Smooth muscle cell (in vitro differentiated cells): ENCODE results near the gene SLC37A3. TPM values are rescaled to one million over a fixed set of nuclear protein-coding genes. Genes with fewer than 3 reads are reported as not detected.

ENCODE experiments used
- DNase-seq: peaks from one replicate; lab custom pipeline; 2025; ENCODE audit not compliant: unreplicated experiment; lab: John Stamatoyannopoulos, UW
- H2AFZ ChIP-seq: fragments of 200-600 bp; sonication (generic); 2 replicates; pipeline ENCODE4 v1.6.0; 2016; ENCODE audit warnings: antibody characterized with exemption, low read depth, mild to moderate bottlenecking
- H3F3A ChIP-seq: fragments of 200-600 bp; sonication (generic); 2 replicates; pipeline ENCODE4 v1.6.0; 2017; ENCODE audit warnings: antibody characterized with exemption, low read depth
- H3K27ac ChIP-seq: fragments of 200-600 bp; sonication (generic); 2 replicates; pipeline ENCODE4 v1.5.1; 2016; ENCODE audit warnings: low read depth, mild to moderate bottlenecking
- H3K27me3 ChIP-seq: fragments of 200-600 bp; sonication (generic); 2 replicates; pipeline ENCODE4 v1.6.1; 2016; ENCODE audit warnings: low read depth, mild to moderate bottlenecking
- H3K36me3 ChIP-seq: fragments of 200-600 bp; sonication (generic); 2 replicates; pipeline ENCODE4 v1.5.1; 2016; ENCODE audit warnings: low read depth
- H3K4me1 ChIP-seq: fragments of 200-600 bp; sonication (generic); 2 replicates; pipeline ENCODE4 v1.5.1; 2016; ENCODE audit warnings: low read depth
- H3K4me2 ChIP-seq: fragments of 200-600 bp; sonication (generic); 2 replicates; pipeline ENCODE4 v1.6.0; 2016; ENCODE audit warnings: mild to moderate bottlenecking
- H3K4me3 ChIP-seq: fragments of 200-600 bp; sonication (generic); 2 replicates; pipeline ENCODE4 v1.5.1; 2016; ENCODE audit warnings: mild to moderate bottlenecking
- H3K79me2 ChIP-seq: fragments of 200-600 bp; sonication (generic); 2 replicates; pipeline ENCODE4 v1.6.0; 2016; ENCODE audit warnings: low read depth, mild to moderate bottlenecking
- H3K9ac ChIP-seq: fragments of 200-600 bp; sonication (generic); 2 replicates; pipeline ENCODE4 v1.6.0; 2016; ENCODE audit warnings: low read depth
- H3K9me3 ChIP-seq: fragments of 200-600 bp; sonication (generic); replicated peaks from 2 replicates; pipeline ENCODE4 v1.5.1; 2016; ENCODE audit warnings: low read depth
- H4K20me1 ChIP-seq: fragments of 200-600 bp; sonication (generic); 2 replicates; pipeline ENCODE4 v1.6.0; 2016; ENCODE audit warnings: low read depth
- CTCF ChIP-seq: fragments of 200-600 bp; sonication (generic); IDR thresholded peaks from 2 replicates; pipeline ENCODE4 v1.5.1; 2017; ENCODE audit warnings: borderline replicate concordance, mild to moderate bottlenecking, antibody characterized with exemption; ENCODE audit not compliant: insufficient read depth, poor library complexity, severe bottlenecking
- WGBS: methylation state at CpG from one replicate; pipeline ENCODE4 v1.1.7; 2016; ENCODE audit warnings: low lambda C conversion rate; 5-methylcytosine and 5-hydroxymethylcytosine counted together
- polyA plus RNA-seq: library from polyadenylated mRNA; unstranded; fragments of >200 nt; fragmentation: Nextera tagmentation; extraction: Ambion mirVana; gene quantifications from 2 replicates; pipeline ENCODE4 v1.2.1, GENCODE V29; 2016
- total RNA-seq: library from RNA; depleted of rRNA; stranded (reverse); fragments of >200 nt; gene quantifications from 2 replicates; pipeline ENCODE4 v1.2.3, GENCODE V29; 2014

Gene SLC37A3
- total and polyA plus RNA-seq, 2 experiments from 2014 or later, result 42.8 to 54.2 TPM

- TF ChIP-seq CTCF, result no peak
- Histone ChIP-seq H3K36me3 (peaks cover 9% of the 10 kb centered on the region), H3K4me3 (no peak overlapping the region), H3K4me2 (no peak overlapping the region), H3K79me2 (no peaks in the 10 kb centered on the region), H3K27ac (no peak overlapping the region), H3K9me3 (no peaks in the 10 kb centered on the region), H3K4me1 (no peaks in the 10 kb centered on the region), H3K9ac (no peak overlapping the region), H4K20me1 (peaks cover 8% of the 10 kb centered on the region), H3K27me3 (no peaks in the 10 kb centered on the region), H3F3A (no peaks in the 10 kb centered on the region), H2AFZ (no peak overlapping the region)
- WGBS, result 98% methylated on average over 6 of the region's 6 CpGs
- DNase-seq, result no peak
Observed at GRCh38 chr7:140360697-140361229, 37.6 kb downstream of the SLC37A3 start.

GRCh38 chr7:140358412-140359051, 39.8 kb downstream of the SLC37A3 start:
- H3F3A ChIP-seq, result no peaks in the 10 kb centered on the region
- no peaks in the 10 kb centered on the region for H3K4me1 ChIP-seq
- H3K36me3 ChIP-seq, result peaks cover 17% of the 10 kb centered on the region
- no peak for TF ChIP-seq CTCF
- no peak overlapping the region for H3K4me2 ChIP-seq
- no peak overlapping the region for H2AFZ ChIP-seq
- no peaks in the 10 kb centered on the region for H3K79me2 ChIP-seq
- no peaks in the 10 kb centered on the region for H3K9me3 ChIP-seq
- H3K27ac ChIP-seq, result no peak overlapping the region
- no peak for DNase-seq
- no peaks in the 10 kb centered on the region for H4K20me1 ChIP-seq
- no peaks in the 10 kb centered on the region for H3K27me3 ChIP-seq
- H3K4me3 ChIP-seq, result no peak overlapping the region
- H3K9ac ChIP-seq, result no peak overlapping the region
- 95% methylated on average over 10 of the region's 10 CpGs for WGBS

GRCh38 chr7:140358024-140358411, 40.3 kb downstream of the SLC37A3 start:
- WGBS, result 99% methylated on average over 3 of the region's 3 CpGs
- H3K4me2 ChIP-seq, result no peak overlapping the region
- no peak overlapping the region for H2AFZ ChIP-seq
- DNase-seq, result no peak
- H3K4me1 ChIP-seq, result no peaks in the 10 kb centered on the region
- H3K4me3 ChIP-seq, result no peak overlapping the region
- no peaks in the 10 kb centered on the region for H3F3A ChIP-seq
- H3K79me2 ChIP-seq, result no peaks in the 10 kb centered on the region
- TF ChIP-seq CTCF, result no peak
- H3K27me3 ChIP-seq, result no peaks in the 10 kb centered on the region
- H3K36me3 ChIP-seq, result peaks cover 17% of the 10 kb centered on the region
- H3K27ac ChIP-seq, result no peak overlapping the region
- no peaks in the 10 kb centered on the region for H4K20me1 ChIP-seq
- no peak overlapping the region for H3K9ac ChIP-seq
- H3K9me3 ChIP-seq, result no peaks in the 10 kb centered on the region

GRCh38 chr7:140350056-140350455, 48.3 kb downstream of the SLC37A3 start:
- WGBS, result 86% methylated on average over 5 of the region's 5 CpGs

More at GRCh38 chr7:140350056-140350455, 48.3 kb downstream of the SLC37A3 start:
- peaks cover 8% of the 10 kb centered on the region for H3K36me3 ChIP-seq
- H3F3A ChIP-seq, result no peaks in the 10 kb centered on the region
- no peak overlapping the region for H3K9ac ChIP-seq
- no peaks in the 10 kb centered on the region for H3K9me3 ChIP-seq
- H3K27ac ChIP-seq, result no peak overlapping the region
- no peak overlapping the region for H2AFZ ChIP-seq
- H3K79me2 ChIP-seq, result no peaks in the 10 kb centered on the region
- H3K4me3 ChIP-seq, result no peak overlapping the region
- no peaks in the 10 kb centered on the region for H4K20me1 ChIP-seq
- peaks cover 10% of the 10 kb centered on the region for H3K4me1 ChIP-seq
- no peaks in the 10 kb centered on the region for H3K27me3 ChIP-seq
- no peak overlapping the region for H3K4me2 ChIP-seq
- no peak for DNase-seq
- TF ChIP-seq CTCF, result no peak
